Epidermal melanocyte (primary cell): ENCODE results near the gene SHISA4.

Experiments used
- DNase-seq: peaks from one replicate; pipeline ENCODE4 v3.0.0; 2011; ENCODE audit warnings: low spot score; ENCODE audit not compliant: insufficient read length

The SHISA4 gene

DNA sequence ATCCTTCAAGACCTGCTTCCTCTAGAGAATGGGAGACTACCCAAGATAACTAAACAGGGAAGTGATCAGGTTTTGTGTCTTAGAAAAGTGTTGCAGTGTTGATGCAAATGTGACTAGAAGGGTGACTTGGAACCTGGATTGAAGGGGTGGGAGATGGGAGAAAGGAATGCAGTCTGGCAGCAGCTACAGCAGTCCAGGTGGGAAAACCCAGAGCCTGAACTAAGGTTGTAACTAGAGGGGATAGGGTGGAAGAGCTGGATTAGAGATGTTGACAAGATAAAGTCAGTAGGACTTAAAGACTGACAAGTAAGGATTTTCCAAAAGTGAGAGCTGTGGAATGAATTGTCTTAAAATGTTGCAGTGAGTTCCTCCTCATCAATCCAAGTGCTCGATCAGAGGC lies 7.1 kb upstream of the SHISA4 start:
- no peak for DNase-seq

GRCh38 chr1:201882665-201883132 lies 6.0 kb upstream of the SHISA4 start:
- DNase-seq: no peak

GRCh38 chr1:201883266-201883665 lies 5.4 kb upstream of the SHISA4 start:
- no peak for DNase-seq

DNA sequence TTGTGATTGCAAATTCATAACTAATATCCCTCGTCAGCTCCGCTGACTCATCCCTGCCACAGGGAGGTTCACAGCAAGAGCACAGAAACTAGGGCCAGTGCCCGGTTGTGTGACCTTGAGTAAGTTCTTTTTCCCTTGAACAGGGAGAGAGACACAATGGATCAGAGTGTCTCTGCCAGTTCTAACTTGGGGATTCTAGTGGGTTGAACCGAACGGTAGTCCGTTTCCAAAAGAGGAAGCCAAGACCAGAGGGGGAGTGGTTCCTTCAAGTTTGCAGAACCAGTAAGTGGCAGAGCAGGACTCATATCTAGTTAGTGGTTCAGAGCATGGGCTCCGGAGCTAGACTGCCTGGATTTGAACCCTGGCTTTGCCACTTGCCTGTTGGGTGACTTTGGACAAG lies 4.9 kb upstream of the SHISA4 start:
- DNase-seq: no peak

GRCh38 chr1:201884425-201884824 lies 4.3 kb upstream of the SHISA4 start:
- DNase-seq: no peak

DNA sequence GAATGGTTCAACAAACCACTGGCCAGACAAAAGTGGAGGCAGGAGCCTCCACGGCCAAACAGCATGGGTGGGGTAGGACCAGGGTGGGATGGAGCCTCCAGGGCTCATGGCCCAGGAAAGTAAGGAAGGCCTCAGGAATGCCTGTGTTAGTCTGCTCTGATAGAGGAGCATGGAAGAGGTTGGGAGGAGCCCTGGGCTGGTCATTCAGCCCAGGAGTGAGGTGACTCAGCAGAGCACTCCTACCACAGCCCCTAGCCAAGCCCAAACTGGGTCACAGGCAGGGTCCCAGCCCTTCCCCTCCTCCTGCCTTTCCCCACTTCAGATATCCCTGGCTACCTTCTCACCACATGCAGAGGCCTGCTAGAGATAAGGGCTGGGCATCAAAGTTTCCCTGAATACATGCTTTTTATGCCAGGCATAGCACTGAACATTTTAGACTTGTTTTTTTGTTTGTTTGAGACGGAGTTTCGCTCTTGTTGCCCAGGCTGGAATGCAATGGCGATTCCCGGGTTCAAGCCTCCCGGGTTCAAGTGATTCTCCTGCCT lies 3.1 kb upstream of the SHISA4 start:
- DNase-seq: no peak

DNA sequence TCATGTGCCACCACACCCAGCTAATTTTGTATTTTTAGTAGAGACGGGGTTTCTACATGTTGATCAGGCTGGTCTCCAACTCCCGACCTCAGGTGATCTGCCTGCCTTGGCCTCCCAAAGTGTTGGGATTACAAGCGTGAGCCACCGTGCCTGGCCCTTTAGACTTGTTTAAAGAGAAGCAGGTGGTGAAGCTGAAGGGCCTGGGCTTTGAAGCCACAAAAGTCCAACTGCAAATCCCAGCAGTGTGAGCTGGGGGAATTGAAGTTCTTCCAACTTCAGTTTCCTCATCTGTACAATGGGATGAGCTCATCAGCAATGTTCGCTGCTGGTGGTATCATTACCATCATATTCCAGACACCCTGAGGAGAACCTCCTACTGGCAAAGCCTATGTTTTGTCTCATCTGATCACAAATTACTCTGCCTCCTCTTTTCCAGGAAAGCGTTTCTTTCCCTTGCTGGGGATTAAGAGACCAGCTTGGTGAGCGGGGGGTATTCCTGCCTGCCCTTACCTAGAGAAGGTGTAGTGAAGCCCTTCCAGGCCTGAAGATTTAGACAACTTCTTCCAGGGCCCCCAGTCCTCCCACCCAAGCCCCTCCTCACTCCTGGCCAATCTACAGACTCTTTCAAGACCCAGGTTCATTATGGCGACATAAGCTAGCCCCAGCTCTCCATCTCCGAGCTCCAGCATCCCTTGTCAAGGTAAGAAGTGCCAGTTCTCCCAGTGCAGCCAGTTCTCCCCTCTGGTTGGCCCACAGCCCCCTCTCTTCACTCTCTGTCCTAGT lies 2.4 kb upstream of the SHISA4 start:
- no peak for DNase-seq

- no peak for DNase-seq
These were observed 1.4 kb upstream of the SHISA4 start for GRCh38 chr1:201887116-201887866.

- no peak for DNase-seq
These were observed 631 bp downstream of the SHISA4 start for GRCh38 chr1:201889090-201889968.

DNA sequence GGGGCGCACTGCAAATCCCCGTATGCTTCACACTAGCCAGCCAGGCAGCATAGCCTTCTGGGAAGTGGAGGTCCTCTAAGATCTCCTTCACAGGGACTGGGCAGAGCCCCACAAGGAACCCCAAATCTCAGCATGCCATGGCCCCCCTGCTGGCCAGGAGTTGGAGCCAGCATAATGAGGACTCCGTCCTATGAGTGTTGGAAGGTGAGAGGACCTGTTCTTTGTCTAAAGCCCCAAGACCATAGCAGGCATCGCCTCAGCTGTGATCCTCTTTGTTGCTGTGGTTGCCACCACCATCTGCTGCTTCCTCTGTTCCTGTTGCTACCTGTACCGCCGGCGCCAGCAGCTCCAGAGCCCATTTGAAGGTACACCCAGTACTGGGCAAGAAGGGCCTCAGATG lies 1.5 kb downstream of the SHISA4 start:
- no peak for DNase-seq

- DNase-seq: no peak
These were observed 2.2 kb downstream of the SHISA4 start for GRCh38 chr1:201890806-201891450.

DNA sequence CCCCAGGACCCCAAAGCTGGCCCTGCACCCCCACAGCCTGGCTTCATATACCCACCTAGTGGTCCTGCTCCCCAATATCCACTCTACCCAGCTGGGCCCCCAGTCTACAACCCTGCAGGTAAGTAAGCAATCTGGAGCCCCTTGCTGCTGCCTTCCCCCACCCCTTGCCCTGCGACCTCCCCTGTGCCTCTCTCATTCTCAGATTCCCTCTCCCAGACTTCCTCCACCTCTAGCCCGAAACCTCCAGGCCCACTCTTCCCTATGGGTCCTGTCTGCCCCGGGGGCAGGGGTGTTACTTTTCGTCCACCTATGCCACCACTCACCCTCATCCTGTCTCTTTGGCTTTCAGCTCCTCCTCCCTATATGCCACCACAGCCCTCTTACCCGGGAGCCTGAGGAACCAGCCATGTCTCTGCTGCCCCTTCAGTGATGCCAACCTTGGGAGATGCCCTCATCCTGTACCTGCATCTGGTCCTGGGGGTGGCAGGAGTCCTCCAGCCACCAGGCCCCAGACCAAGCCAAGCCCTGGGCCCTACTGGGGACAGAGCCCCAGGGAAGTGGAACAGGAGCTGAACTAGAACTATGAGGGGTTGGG lies 2.9 kb downstream of the SHISA4 start:
- DNase-seq: no peak

GRCh38 chr1:201892211-201892610 lies 3.5 kb downstream of the SHISA4 start:
- DNase-seq: no peak

- DNase-seq: no peak
These were observed 4.7 kb downstream of the SHISA4 start for GRCh38 chr1:201893431-201893830.

GRCh38 chr1:201894343-201895119 lies 5.8 kb downstream of the SHISA4 start:
- DNase-seq: no peak

GRCh38 chr1:201895120-201895665 lies 6.5 kb downstream of the SHISA4 start:
- DNase-seq: no peak

DNA sequence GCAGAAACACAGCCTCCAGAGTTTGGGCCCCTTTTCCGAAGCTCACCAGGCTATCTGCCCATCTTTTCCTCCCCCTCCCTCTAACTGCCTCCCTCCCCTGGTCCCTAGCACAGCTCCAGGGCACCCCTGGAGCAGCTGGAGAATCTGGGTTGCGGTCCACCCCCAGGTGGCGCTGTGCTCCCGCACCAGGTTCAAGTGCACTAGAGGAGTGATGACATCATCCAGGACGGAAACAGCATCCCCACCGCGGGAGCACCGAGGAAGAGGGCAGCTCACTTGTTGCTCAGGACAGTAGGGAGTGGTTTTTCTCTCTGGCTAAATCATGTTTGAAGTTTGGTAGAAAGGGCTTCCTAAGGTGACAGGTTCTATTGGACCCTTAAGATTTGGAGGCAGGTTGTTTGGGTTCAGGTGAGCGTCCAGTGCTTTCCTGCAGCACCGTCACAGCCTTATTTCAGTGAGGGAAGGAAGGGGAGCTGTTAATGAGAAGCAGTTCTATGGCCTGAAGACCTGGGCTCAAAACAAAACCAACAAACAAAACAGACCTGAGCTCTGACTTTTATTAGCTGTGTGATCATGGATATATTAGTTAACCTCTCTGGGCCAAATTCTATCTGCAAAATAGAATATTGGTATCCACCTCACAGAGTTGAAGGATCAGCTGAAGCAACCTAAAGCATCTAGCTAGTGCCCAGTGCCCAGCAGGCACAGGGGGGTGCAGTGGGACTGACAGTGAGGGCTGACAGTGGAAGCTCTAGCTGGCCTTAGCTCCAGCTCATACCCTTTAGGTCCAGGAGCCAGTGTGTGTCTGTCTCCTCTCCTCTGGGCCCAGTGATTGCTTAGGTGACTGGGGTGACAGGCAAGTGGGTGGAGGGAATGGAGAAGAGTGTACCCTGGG lies 7.5 kb downstream of the SHISA4 start:
- peak; percentile 83 for DNase-seq

DNA sequence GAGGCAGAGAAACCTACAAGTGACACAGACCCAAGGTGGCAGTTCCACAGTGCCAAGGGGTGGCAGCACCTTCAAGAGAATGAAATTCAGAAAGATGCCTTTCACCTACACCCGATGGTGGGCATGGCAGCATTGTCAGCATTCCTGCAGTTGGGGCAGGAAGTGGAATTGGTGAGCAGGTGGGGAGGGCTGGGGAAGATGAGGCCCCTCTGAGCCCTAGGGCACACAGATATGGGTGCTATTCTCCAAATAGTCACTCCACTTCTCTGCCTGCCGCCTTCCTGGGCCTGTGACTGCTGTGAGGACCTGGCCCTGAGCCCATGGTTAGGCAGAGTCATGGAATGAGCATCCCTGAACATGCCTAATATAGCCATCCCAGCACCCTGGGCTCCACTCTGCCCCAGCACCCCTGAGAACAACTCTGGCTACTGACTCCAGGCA lies 8.3 kb downstream of the SHISA4 start:
- DNase-seq: no peak
